CD8-positive, alpha-beta memory T cell (primary cell): ENCODE measurements around the gene AGPAT3. TPM values are rescaled to one million over a fixed set of nuclear protein-coding genes. Genes with fewer than 3 reads are reported as not detected.
A peak's percentile ranks its signal among the peaks of the same experiment; 100 is the strongest.

Experiments used
- CTCF ChIA-PET: fragments of 350-600 bp; sonication (Branson Sonifier 250); formaldehyde crosslinking; loops from one replicate; lab custom pipeline; 2021; ENCODE audit warnings: antibody characterized with exemption; lab: Charles Lee
- POLR2A ChIA-PET: fragments of 350-600 bp; sonication (Branson Sonifier 250); formaldehyde crosslinking; loops from one replicate; lab custom pipeline; 2021; ENCODE audit warnings: antibody characterized with exemption; lab: Charles Lee
- DNase-seq, 5 donors: peaks; one replicate each; pipeline versions ENCODE4 v3.0.0 to v3.0.0-alpha.2; 2020 to 2022; ENCODE audit warnings: mixed read lengths in 1 of 5
- H3K27ac ChIP-seq: one replicate; pipeline ENCODE4 v1.7.0; 2013; ENCODE audit warnings: low read depth, mild to moderate bottlenecking, low read length, moderate library complexity
- H3K27me3 ChIP-seq: 2 replicates; pipeline ENCODE4 v1.7.0; 2013; ENCODE audit warnings: low read length, mild to moderate bottlenecking; ENCODE audit not compliant: insufficient read depth, poor library complexity, severe bottlenecking
- H3K36me3 ChIP-seq: 2 replicates; pipeline ENCODE4 v1.7.0; 2013; ENCODE audit warnings: mild to moderate bottlenecking, low read length, moderate library complexity; ENCODE audit not compliant: insufficient read depth
- H3K4me1 ChIP-seq: 2 replicates; pipeline ENCODE4 v1.7.0; 2013; ENCODE audit warnings: mild to moderate bottlenecking, low read length, moderate library complexity; ENCODE audit not compliant: insufficient read depth
- H3K4me3 ChIP-seq: 2 replicates; pipeline ENCODE4 v1.7.0; 2013; ENCODE audit warnings: mild to moderate bottlenecking, low read length
- H3K9me3 ChIP-seq: 2 replicates; pipeline ENCODE4 v1.7.0; 2013; ENCODE audit warnings: mild to moderate bottlenecking, low read length
- H3K27ac Mint-ChIP-seq, 8 donors: one replicate each; pipeline ENCODE4 v1.8.0; 2020 to 2021; ENCODE audit warnings: mixed read lengths in 8 of 8, mild to moderate bottlenecking in 6 of 8, inconsistent platforms in 3 of 8, moderate library complexity in 3 of 8
- H3K27me3 Mint-ChIP-seq, 2 donors: one replicate each; pipeline ENCODE4 v1.8.0; 2020 to 2021; ENCODE audit warnings: mixed read lengths in 2 of 2, mild to moderate bottlenecking in 1 of 2, moderate library complexity in 1 of 2
- H3K36me3 Mint-ChIP-seq, 3 donors: one replicate each; pipeline ENCODE4 v1.8.0; 2020 to 2021; ENCODE audit warnings: mixed read lengths in 3 of 3, inconsistent platforms in 1 of 3, mild to moderate bottlenecking in 1 of 3
- H3K4me1 Mint-ChIP-seq, 3 donors: one replicate each; pipeline ENCODE4 v1.8.0; 2020 to 2021; ENCODE audit warnings: mixed read lengths in 3 of 3, inconsistent platforms in 1 of 3, mild to moderate bottlenecking in 1 of 3
- H3K4me3 Mint-ChIP-seq, 7 donors: one replicate each; pipeline ENCODE4 v1.8.0; 2020 to 2021; ENCODE audit warnings: mixed read lengths in 7 of 7, mild to moderate bottlenecking in 6 of 7, moderate library complexity in 4 of 7, inconsistent platforms in 2 of 7
- H3K9me3 Mint-ChIP-seq, 5 donors: one replicate each; pipeline ENCODE4 v1.8.0; 2020 to 2022; ENCODE audit warnings: mixed read lengths in 5 of 5, mild to moderate bottlenecking in 3 of 5, moderate library complexity in 2 of 5, inconsistent platforms in 1 of 5
- polyA plus RNA-seq: library from polyadenylated mRNA; unstranded; fragments of 300-500 nt; fragmentation: Illumina TruSeq; gene quantifications from one replicate; pipeline ENCODE4 v1.2.3, GENCODE V29; 2021
- total RNA-seq, 2 experiments: library from RNA; stranded (reverse); gene quantifications; one replicate each; pipeline ENCODE4 v1.2.3, GENCODE V29; 2021

The AGPAT3 gene
- total and polyA plus RNA-seq, 3 experiments from 2014 or later, result 15.9 to 69.3 (median 66.5) TPM

GRCh38 chr21:43867948-43868347, 2.9 kb downstream of the AGPAT3 start:
- ChIA-PET POLR2A (no interaction called here), CTCF (interaction anchor here (1.2 kb wide), 1 partner anchor 54 kb away, joined by 3 read pairs; no protein-coding TSS in a partner anchor)
- DNase-seq, result no peak
- peaks cover 0 to 2% of the 10 kb centered on the region in 2 donors for H3K27me3 Mint-ChIP-seq
- H3K9me3 ChIP-seq, result no peaks in the 10 kb centered on the region
- no peak overlapping the region for H3K4me3 ChIP-seq
- peaks cover 25% of the 10 kb centered on the region for H3K4me1 ChIP-seq
- H3K4me1 Mint-ChIP-seq, result peaks cover 51 to 60% (median 58%) of the 10 kb centered on the region in 3 donors
- H3K9me3 Mint-ChIP-seq, result no peaks in the 10 kb centered on the region
- peak overlapping the region; percentile 75 to 95 (median 87) for H3K4me3 Mint-ChIP-seq
- H3K27ac ChIP-seq, result no peak overlapping the region
- peaks cover 0 to 26% (median 3%) of the 10 kb centered on the region in 3 donors for H3K36me3 Mint-ChIP-seq
- H3K27me3 ChIP-seq, result no peaks in the 10 kb centered on the region
- peak overlapping the region; percentile 62 to 97 (median 92) for H3K27ac Mint-ChIP-seq
- H3K36me3 ChIP-seq, result peaks cover 4% of the 10 kb centered on the region

GRCh38 chr21:43868461-43868860, 3.4 kb downstream of the AGPAT3 start:
- Mint-ChIP-seq H3K36me3 (peaks cover 0 to 30% (median 3%) of the 10 kb centered on the region in 3 donors), H3K4me1 (peaks cover 51 to 60% (median 60%) of the 10 kb centered on the region in 3 donors), H3K9me3 (no peaks in the 10 kb centered on the region), H3K4me3 (peak overlapping the region in 4 of 7 donors; percentile 39 to 88 (median 83)), H3K27me3 (peaks cover 0 to 2% of the 10 kb centered on the region in 2 donors), H3K27ac (peak overlapping the region; percentile 8 to 97 (median 92))
- CTCF ChIA-PET, result interaction anchor here (0.8 to 1.2 kb wide), 3 partner anchors 16 to 53 kb away, joined by 3 to 4 read pairs (median 3); no protein-coding TSS in a partner anchor
- POLR2A ChIA-PET, result no interaction called here
- Histone ChIP-seq H3K36me3 (peaks cover 4% of the 10 kb centered on the region), H3K4me1 (peaks cover 25% of the 10 kb centered on the region), H3K4me3 (no peak overlapping the region), H3K27me3 (no peaks in the 10 kb centered on the region), H3K27ac (no peak overlapping the region), H3K9me3 (no peaks in the 10 kb centered on the region)
- no peak for DNase-seq

- POLR2A ChIA-PET, result no interaction called here
Measured at GRCh38 chr21:43869486-43870325, 4.7 kb downstream of the AGPAT3 start.

GRCh38 chr21:43871487-43871886, 6.5 kb downstream of the AGPAT3 start:
- no peak for DNase-seq
- H3K27me3 Mint-ChIP-seq, result no peaks in the 10 kb centered on the region
- ChIA-PET POLR2A (no interaction called here), CTCF (no interaction called here)
- Histone ChIP-seq H3K4me3 (no peak overlapping the region), H3K27ac (no peak overlapping the region), H3K36me3 (peaks cover 4% of the 10 kb centered on the region), H3K9me3 (no peaks in the 10 kb centered on the region), H3K27me3 (no peaks in the 10 kb centered on the region), H3K4me1 (peaks cover 20% of the 10 kb centered on the region)
- H3K4me1 Mint-ChIP-seq, result peaks cover 58 to 73% (median 72%) of the 10 kb centered on the region in 3 donors
- no peaks in the 10 kb centered on the region for H3K9me3 Mint-ChIP-seq
- peak overlapping the region in 2 of 8 donors; percentile 63 to 86 for H3K27ac Mint-ChIP-seq
- no peak overlapping the region for H3K4me3 Mint-ChIP-seq
- peaks cover 4 to 46% (median 7%) of the 10 kb centered on the region in 3 donors for H3K36me3 Mint-ChIP-seq

More at GRCh38 chr21:43869486-43870325, 4.7 kb downstream of the AGPAT3 start:
- no peak overlapping the region for H3K27ac ChIP-seq
- H3K4me3 ChIP-seq, result no peak overlapping the region
- H3K4me1 ChIP-seq, result peaks cover 25% of the 10 kb centered on the region
- H3K4me3 Mint-ChIP-seq, result peak overlapping the region in 1 of 7 donors; percentile 39
- H3K27me3 ChIP-seq, result no peaks in the 10 kb centered on the region
- H3K36me3 Mint-ChIP-seq, result peaks cover 0 to 39% (median 3%) of the 10 kb centered on the region in 3 donors
- no peaks in the 10 kb centered on the region for H3K9me3 ChIP-seq
- peaks cover 58 to 72% (median 68%) of the 10 kb centered on the region in 3 donors for H3K4me1 Mint-ChIP-seq
- peak overlapping the region in 5 of 8 donors; percentile 25 to 82 (median 61) for H3K27ac Mint-ChIP-seq
- H3K36me3 ChIP-seq, result peaks cover 4% of the 10 kb centered on the region
- CTCF ChIA-PET, result interaction anchor here (0.8 to 1.3 kb wide), 4 partner anchors 17 to 68 kb away, joined by 3 to 4 read pairs (median 3); no protein-coding TSS in a partner anchor
- no peaks in the 10 kb centered on the region for H3K9me3 Mint-ChIP-seq
- no peak for DNase-seq
- no peaks in the 10 kb centered on the region for H3K27me3 Mint-ChIP-seq

- Mint-ChIP-seq H3K4me3 (peak overlapping the region in 1 of 7 donors; percentile 9), H3K4me1 (peaks cover 47 to 68% (median 61%) of the 10 kb centered on the region in 3 donors), H3K27ac (peak overlapping the region in 1 of 8 donors; percentile 65), H3K9me3 (no peaks in the 10 kb centered on the region), H3K27me3 (no peaks in the 10 kb centered on the region), H3K36me3 (peaks cover 4 to 49% (median 7%) of the 10 kb centered on the region in 3 donors)
- Histone ChIP-seq H3K9me3 (no peaks in the 10 kb centered on the region), H3K27me3 (no peaks in the 10 kb centered on the region), H3K4me3 (no peak overlapping the region), H3K4me1 (peaks cover 8% of the 10 kb centered on the region), H3K36me3 (peaks cover 4% of the 10 kb centered on the region), H3K27ac (no peak overlapping the region)
- DNase-seq, result no peak
- ChIA-PET CTCF (no interaction called here), POLR2A (no interaction called here)
Measured at GRCh38 chr21:43872531-43873197, 7.6 kb downstream of the AGPAT3 start.

GRCh38 chr21:43873673-43874072, 8.7 kb downstream of the AGPAT3 start:
- POLR2A ChIA-PET, result no interaction called here
- Mint-ChIP-seq H3K27me3 (no peaks in the 10 kb centered on the region), H3K36me3 (peaks cover 4 to 57% (median 8%) of the 10 kb centered on the region in 3 donors), H3K4me1 (peaks cover 42 to 67% (median 51%) of the 10 kb centered on the region in 3 donors), H3K4me3 (no peak overlapping the region), H3K27ac (no peak overlapping the region), H3K9me3 (no peaks in the 10 kb centered on the region)
- CTCF ChIA-PET, result interaction anchor here (1.0 to 1.7 kb wide), 2 partner anchors 11 to 66 kb away, joined by 3 read pairs; no protein-coding TSS in a partner anchor
- Histone ChIP-seq H3K27me3 (no peaks in the 10 kb centered on the region), H3K4me3 (no peak overlapping the region), H3K9me3 (no peaks in the 10 kb centered on the region), H3K4me1 (no peaks in the 10 kb centered on the region), H3K27ac (no peak overlapping the region), H3K36me3 (peaks cover 12% of the 10 kb centered on the region)
- DNase-seq, result no peak

GRCh38 chr21:43874085-43874805, 9.2 kb downstream of the AGPAT3 start:
- Mint-ChIP-seq H3K36me3 (peaks cover 4 to 52% (median 8%) of the 10 kb centered on the region in 3 donors), H3K4me3 (no peak overlapping the region)

More at GRCh38 chr21:43874085-43874805, 9.2 kb downstream of the AGPAT3 start:
- H3K4me1 ChIP-seq, result no peaks in the 10 kb centered on the region
- no peaks in the 10 kb centered on the region for H3K9me3 ChIP-seq
- H3K27ac Mint-ChIP-seq, result peak overlapping the region in 2 of 8 donors; percentile 0 to 44
- ChIA-PET CTCF (interaction anchor here (1.0 to 1.7 kb wide), 2 partner anchors 12 to 66 kb away, joined by 3 read pairs; no protein-coding TSS in a partner anchor), POLR2A (no interaction called here)
- no peaks in the 10 kb centered on the region for H3K27me3 Mint-ChIP-seq
- DNase-seq, result no peak
- H3K4me1 Mint-ChIP-seq, result peaks cover 37 to 62% (median 45%) of the 10 kb centered on the region in 3 donors
- H3K27me3 ChIP-seq, result no peaks in the 10 kb centered on the region
- H3K9me3 Mint-ChIP-seq, result no peaks in the 10 kb centered on the region
- H3K27ac ChIP-seq, result no peak overlapping the region
- no peak overlapping the region for H3K4me3 ChIP-seq
- peaks cover 12% of the 10 kb centered on the region for H3K36me3 ChIP-seq
